MM.1S (cell line): ENCODE results near the gene USP33.

Source experiments
- DNase-seq: peaks from one replicate; pipeline ENCODE4 v3.0.0-alpha.2; 2015
- H2AFZ ChIP-seq: fragments of 300-600 bp; sonication (generic); 2 replicates; pipeline ENCODE4 v1.6.0; 2016; ENCODE audit warnings: antibody characterized with exemption, low read length
- H3F3A ChIP-seq: fragments of 300-600 bp; sonication (generic); 2 replicates; pipeline ENCODE4 v1.6.1; 2016; ENCODE audit warnings: mild to moderate bottlenecking, antibody characterized with exemption, low read length, moderate library complexity, mixed read lengths; ENCODE audit not compliant: insufficient read depth
- H3K27ac ChIP-seq: fragments of 300-600 bp; sonication (generic); 2 replicates; pipeline ENCODE4 v1.5.1; 2016; ENCODE audit warnings: mild to moderate bottlenecking, low read length
- H3K27me3 ChIP-seq: fragments of 300-600 bp; sonication (generic); replicated peaks from 2 replicates; pipeline ENCODE4 v1.6.0; 2016; ENCODE audit warnings: low read length; ENCODE audit not compliant: insufficient read depth
- H3K36me3 ChIP-seq: fragments of 300-600 bp; sonication (generic); replicated peaks from 2 replicates; pipeline ENCODE4 v1.6.1; 2016; ENCODE audit warnings: mild to moderate bottlenecking, low read length, mixed read lengths; ENCODE audit not compliant: insufficient read depth
- H3K4me1 ChIP-seq: fragments of 300-600 bp; sonication (generic); 2 replicates; pipeline ENCODE4 v1.6.1; 2016; ENCODE audit warnings: low read length, mixed read lengths
- H3K4me2 ChIP-seq: fragments of 300-600 bp; sonication (generic); 2 replicates; pipeline ENCODE4 v1.6.0; 2016; ENCODE audit warnings: low read depth, low read length
- H3K4me3 ChIP-seq: fragments of 300-600 bp; sonication (generic); 2 replicates; pipeline ENCODE4 v1.5.1; 2016; ENCODE audit warnings: low read length, mixed read lengths
- H3K79me2 ChIP-seq: fragments of 300-600 bp; sonication (generic); 2 replicates; pipeline ENCODE4 v1.6.1; 2016; ENCODE audit warnings: mixed run types, low read length, mixed read lengths
- H3K9ac ChIP-seq: fragments of 300-600 bp; sonication (generic); 2 replicates; pipeline ENCODE4 v1.6.1; 2016; ENCODE audit warnings: low read length, mixed read lengths
- H3K9me2 ChIP-seq: fragments of 300-600 bp; sonication (generic); replicated peaks from 2 replicates; pipeline ENCODE4 v1.6.1; 2016; ENCODE audit warnings: mild to moderate bottlenecking, low read length, mixed read lengths; ENCODE audit not compliant: insufficient read depth
- H3K9me3 ChIP-seq: fragments of 300-600 bp; sonication (generic); replicated peaks from 2 replicates; pipeline ENCODE4 v1.6.1; 2016; ENCODE audit warnings: mild to moderate bottlenecking, low read length, mixed read lengths; ENCODE audit not compliant: insufficient read depth
- H4K20me1 ChIP-seq: fragments of 300-600 bp; sonication (generic); 2 replicates; pipeline ENCODE4 v1.6.1; 2016; ENCODE audit warnings: mild to moderate bottlenecking, low read length, moderate library complexity, mixed read lengths; ENCODE audit not compliant: insufficient read depth
- CTCF ChIP-seq: fragments of 300-600 bp; sonication (generic); IDR thresholded peaks from 2 replicates; pipeline ENCODE4 v1.5.1; 2016; ENCODE audit warnings: antibody characterized with exemption, low read length, mixed read lengths
- EZH2 ChIP-seq: fragments of 300-600 bp; sonication (generic); optimal IDR thresholded peaks from 2 replicates; pipeline ENCODE3; 2017; ENCODE audit warnings: low read depth, mild to moderate bottlenecking, antibody characterized with exemption, low read length, mixed read lengths
- EZH2phosphoT487 ChIP-seq: fragments of 300-600 bp; sonication (generic); IDR thresholded peaks from 2 replicates; pipeline ENCODE4 v1.6.1; 2018; ENCODE audit warnings: antibody characterized with exemption, low read length

Gene USP33

GRCh38 chr1:77776007-77776700 lies 16.5 kb upstream of the USP33 start:
- no peaks in the 10 kb centered on the region for H3F3A ChIP-seq
- no peaks in the 10 kb centered on the region for H3K36me3 ChIP-seq
- no peaks in the 10 kb centered on the region for H4K20me1 ChIP-seq
- H3K9me2 ChIP-seq = no peaks in the 10 kb centered on the region
- no peak overlapping the region for H2AFZ ChIP-seq
- no peak overlapping the region for H3K9ac ChIP-seq
- H3K79me2 ChIP-seq = peaks cover 18% of the 10 kb centered on the region
- H3K27me3 ChIP-seq = no peaks in the 10 kb centered on the region
- H3K4me2 ChIP-seq = no peak overlapping the region
- no peak overlapping the region for H3K4me3 ChIP-seq
- no peak overlapping the region for H3K27ac ChIP-seq
- peaks cover 5% of the 10 kb centered on the region; the same call in 1 of the 2 replicates for H3K4me1 ChIP-seq
- no peaks in the 10 kb centered on the region for H3K9me3 ChIP-seq
- DNase-seq = no peak
- TF ChIP-seq EZH2phosphoT487 (no peak), CTCF (no peak), EZH2 (no peak)

GRCh38 chr1:77768006-77768405 lies 8.4 kb upstream of the USP33 start:
- no peak overlapping the region for H3K9ac ChIP-seq
- no peak overlapping the region for H3K4me2 ChIP-seq
- no peak overlapping the region for H2AFZ ChIP-seq

GRCh38 chr1:77762072-77762476 lies 2.4 kb upstream of the USP33 start:
- Histone ChIP-seq H2AFZ (no peak overlapping the region), H3F3A (peaks cover 6% of the 10 kb centered on the region; the same call in 1 of the 2 replicates), H3K9me2 (no peaks in the 10 kb centered on the region), H3K9ac (no peak overlapping the region), H3K36me3 (no peaks in the 10 kb centered on the region), H3K27me3 (no peaks in the 10 kb centered on the region), H3K4me2 (no peak overlapping the region), H3K9me3 (no peaks in the 10 kb centered on the region), H3K4me3 (no peak overlapping the region), H3K27ac (no peak overlapping the region), H4K20me1 (peaks cover 2% of the 10 kb centered on the region; the same call in 1 of the 2 replicates), H3K4me1 (peaks cover 12% of the 10 kb centered on the region; the same call in 1 of the 2 replicates), H3K79me2 (peaks cover 26% of the 10 kb centered on the region)
- no peak for DNase-seq
- TF ChIP-seq EZH2phosphoT487 (no peak), EZH2 (no peak), CTCF (no peak)

More at GRCh38 chr1:77768006-77768405, 8.4 kb upstream of the USP33 start:
- H3K4me3 ChIP-seq = no peak overlapping the region
- no peak overlapping the region for H3K27ac ChIP-seq
- H3F3A ChIP-seq = no peaks in the 10 kb centered on the region
- no peaks in the 10 kb centered on the region for H4K20me1 ChIP-seq
- no peak for DNase-seq
- no peaks in the 10 kb centered on the region for H3K79me2 ChIP-seq
- no peaks in the 10 kb centered on the region for H3K9me3 ChIP-seq
- H3K9me2 ChIP-seq = no peaks in the 10 kb centered on the region
- no peaks in the 10 kb centered on the region for H3K27me3 ChIP-seq
- H3K4me1 ChIP-seq = no peaks in the 10 kb centered on the region
- TF ChIP-seq EZH2 (no peak), EZH2phosphoT487 (no peak), CTCF (no peak)
- H3K36me3 ChIP-seq = no peaks in the 10 kb centered on the region
